Astrocyte (in vitro differentiated cells and primary cell): Measurements from ENCODE around the gene GPATCH3. TPM values are rescaled to one million over a fixed set of nuclear protein-coding genes. Genes with fewer than 3 reads are reported as not detected.

ENCODE experiments used
- DNase-seq: peaks from one replicate; pipeline ENCODE4 v3.0.0-alpha.2; 2010; ENCODE audit warnings: low read depth
- FAIRE-seq: peaks from 2 replicates; lab custom pipeline; 2011; peaks lifted over from hg19 to GRCh38; lab: Jason Lieb, UNC
- H2AFZ ChIP-seq: 2 replicates; pipeline ENCODE4 v1.6.0; 2012; ENCODE audit warnings: low read depth, low read length, inconsistent platforms
- H3K27ac ChIP-seq: 2 replicates; pipeline ENCODE4 v1.5.1; 2011; ENCODE audit warnings: low read depth, low read length, inconsistent platforms
- H3K27me3 ChIP-seq: 2 replicates; pipeline ENCODE4 v1.6.0; 2011; ENCODE audit warnings: low read length, inconsistent platforms; ENCODE audit not compliant: insufficient read depth
- H3K36me3 ChIP-seq: 2 replicates; pipeline ENCODE4 v1.5.1; 2011; ENCODE audit warnings: low read length, inconsistent platforms; ENCODE audit not compliant: insufficient read depth
- H3K4me1 ChIP-seq: 2 replicates; pipeline ENCODE4 v1.5.1; 2011; ENCODE audit warnings: low read length, inconsistent platforms; ENCODE audit not compliant: insufficient read depth
- H3K4me2 ChIP-seq: 2 replicates; pipeline ENCODE4 v1.6.0; 2012; ENCODE audit warnings: low read length, inconsistent platforms
- H3K4me3 ChIP-seq: 2 replicates; pipeline ENCODE4 v1.5.1; 2011; ENCODE audit warnings: low read depth, mild to moderate bottlenecking, low read length, inconsistent platforms; ENCODE audit not compliant: insufficient read depth
- H3K79me2 ChIP-seq: 2 replicates; pipeline ENCODE4 v1.6.0; 2012; ENCODE audit warnings: mild to moderate bottlenecking, low read length, inconsistent platforms; ENCODE audit not compliant: insufficient read depth
- H3K9ac ChIP-seq: 2 replicates; pipeline ENCODE4 v1.6.0; 2012; ENCODE audit warnings: mild to moderate bottlenecking, low read length, inconsistent platforms
- H3K9me3 ChIP-seq: 2 replicates; pipeline ENCODE4 v1.5.1; 2012; ENCODE audit warnings: low read depth, mild to moderate bottlenecking, low read length, inconsistent platforms; ENCODE audit not compliant: insufficient read depth
- H4K20me1 ChIP-seq: 2 replicates; pipeline ENCODE4 v1.6.0; 2012; ENCODE audit warnings: low read length, inconsistent platforms; ENCODE audit not compliant: insufficient read depth
- H3K27ac Mint-ChIP-seq: one replicate; pipeline ENCODE4 v1.8.0; 2021; ENCODE audit warnings: mild to moderate bottlenecking, mixed read lengths; ENCODE audit not compliant: unreplicated experiment
- H3K27me3 Mint-ChIP-seq: one replicate; pipeline ENCODE4 v1.8.0; 2021; ENCODE audit warnings: low read depth, mixed read lengths; ENCODE audit not compliant: unreplicated experiment
- H3K36me3 Mint-ChIP-seq: one replicate; pipeline ENCODE4 v1.8.0; 2021; ENCODE audit warnings: low read depth, mixed read lengths; ENCODE audit not compliant: unreplicated experiment
- H3K4me1 Mint-ChIP-seq: one replicate; pipeline ENCODE4 v1.8.0; 2021; ENCODE audit warnings: low read depth, mixed read lengths; ENCODE audit not compliant: unreplicated experiment
- H3K4me3 Mint-ChIP-seq: one replicate; pipeline ENCODE4 v1.8.0; 2021; ENCODE audit warnings: mild to moderate bottlenecking, moderate library complexity, mixed read lengths; ENCODE audit not compliant: unreplicated experiment
- H3K9me3 Mint-ChIP-seq: one replicate; pipeline ENCODE4 v1.8.0; 2021; ENCODE audit warnings: mild to moderate bottlenecking, mixed read lengths; ENCODE audit not compliant: unreplicated experiment
- CTCF ChIP-seq: IDR thresholded peaks from 2 replicates; pipeline ENCODE4 v1.5.1; 2011; ENCODE audit warnings: low read depth, mild to moderate bottlenecking, inconsistent platforms, low read length, moderate library complexity; ENCODE audit not compliant: insufficient read depth
- EZH2 ChIP-seq: IDR thresholded peaks from 2 replicates; pipeline ENCODE4 v1.6.1; 2012; ENCODE audit warnings: mild to moderate bottlenecking, low read length, inconsistent platforms; ENCODE audit not compliant: insufficient read depth
- total RNA-seq: library from RNA; stranded (reverse); gene quantifications from 2 replicates; pipeline ENCODE4 v1.2.1, GENCODE V29; 2021

The GPATCH3 gene
- total RNA-seq, 1 donor from 2014 or later = 12.8 TPM

- Histone ChIP-seq H3K9ac (no peak overlapping the region), H3K36me3 (peaks cover 24% of the 10 kb centered on the region), H4K20me1 (peaks cover 4% of the 10 kb centered on the region), H3K27me3 (no peaks in the 10 kb centered on the region), H3K9me3 (no peaks in the 10 kb centered on the region), H3K4me1 (peaks cover 11% of the 10 kb centered on the region), H3K79me2 (no peaks in the 10 kb centered on the region), H3K27ac (no peak overlapping the region), H2AFZ (no peak overlapping the region), H3K4me3 (no peak overlapping the region), H3K4me2 (no peak overlapping the region)
- Mint-ChIP-seq H3K9me3 (no peaks in the 10 kb centered on the region), H3K4me1 (peaks cover 4% of the 10 kb centered on the region), H3K4me3 (no peak overlapping the region), H3K27ac (no peak overlapping the region), H3K36me3 (peaks cover 33% of the 10 kb centered on the region), H3K27me3 (no peaks in the 10 kb centered on the region)
- DNase-seq = no peak
- no peak for FAIRE-seq
- TF ChIP-seq EZH2 = no peak
- no peak for TF ChIP-seq CTCF
These were observed 46.7 kb downstream of the GPATCH3 start for GRCh38 chr1:26853600-26853999.

- Histone ChIP-seq H3K4me1 (peaks cover 15% of the 10 kb centered on the region), H3K27me3 (no peaks in the 10 kb centered on the region), H3K36me3 (peaks cover 24% of the 10 kb centered on the region), H3K4me3 (no peak overlapping the region), H3K9ac (no peak overlapping the region), H2AFZ (no peak overlapping the region), H3K79me2 (no peaks in the 10 kb centered on the region), H3K27ac (no peak overlapping the region), H4K20me1 (peaks cover 4% of the 10 kb centered on the region), H3K9me3 (no peaks in the 10 kb centered on the region), H3K4me2 (no peak overlapping the region)
- peak; percentile 66 for FAIRE-seq
- Mint-ChIP-seq H3K27ac (no peak overlapping the region), H3K36me3 (peaks cover 33% of the 10 kb centered on the region), H3K27me3 (no peaks in the 10 kb centered on the region), H3K4me1 (peaks cover 7% of the 10 kb centered on the region), H3K9me3 (no peaks in the 10 kb centered on the region), H3K4me3 (no peak overlapping the region)
- DNase-seq = peak; percentile 60
- TF ChIP-seq EZH2 (no peak), CTCF (peak; percentile 85)
These were observed 47.1 kb downstream of the GPATCH3 start for GRCh38 chr1:26853156-26853555.

GRCh38 chr1:26852701-26853100, 47.6 kb downstream of the GPATCH3 start:
- no peak overlapping the region for H3K27ac Mint-ChIP-seq
- Histone ChIP-seq H3K9ac (no peak overlapping the region), H4K20me1 (peaks cover 4% of the 10 kb centered on the region), H3K79me2 (no peaks in the 10 kb centered on the region), H3K27me3 (no peaks in the 10 kb centered on the region), H3K4me1 (peaks cover 15% of the 10 kb centered on the region), H3K4me3 (no peak overlapping the region), H3K4me2 (no peak overlapping the region), H3K27ac (no peak overlapping the region), H2AFZ (no peak overlapping the region), H3K9me3 (no peaks in the 10 kb centered on the region), H3K36me3 (peaks cover 24% of the 10 kb centered on the region)
- no peak for DNase-seq
- peaks cover 7% of the 10 kb centered on the region for H3K4me1 Mint-ChIP-seq
- H3K4me3 Mint-ChIP-seq = no peak overlapping the region
- no peaks in the 10 kb centered on the region for H3K27me3 Mint-ChIP-seq
- H3K36me3 Mint-ChIP-seq = peaks cover 33% of the 10 kb centered on the region
- TF ChIP-seq CTCF (no peak), EZH2 (no peak)
- H3K9me3 Mint-ChIP-seq = no peaks in the 10 kb centered on the region
- no peak for FAIRE-seq
